GM19438 (cell line): Measurements from ENCODE around the gene SPIRE1.
"Not testable (repeated sequence)": the region's sequence is repeated elsewhere in the genome, so short reads cannot be mapped to it uniquely, and the experiment has no call there.

Source experiments
- ATAC-seq: cut with Tn5 transposase; IDR thresholded peaks from one replicate; pipeline ENCODE4 v1.9.1; 2021; ENCODE audit warnings: low read depth; ENCODE audit not compliant: unreplicated experiment

Gene SPIRE1

GRCh38 chr18:12497839-12498238, 160.1 kb downstream of the SPIRE1 start:
- ATAC-seq = no peak

DNA sequence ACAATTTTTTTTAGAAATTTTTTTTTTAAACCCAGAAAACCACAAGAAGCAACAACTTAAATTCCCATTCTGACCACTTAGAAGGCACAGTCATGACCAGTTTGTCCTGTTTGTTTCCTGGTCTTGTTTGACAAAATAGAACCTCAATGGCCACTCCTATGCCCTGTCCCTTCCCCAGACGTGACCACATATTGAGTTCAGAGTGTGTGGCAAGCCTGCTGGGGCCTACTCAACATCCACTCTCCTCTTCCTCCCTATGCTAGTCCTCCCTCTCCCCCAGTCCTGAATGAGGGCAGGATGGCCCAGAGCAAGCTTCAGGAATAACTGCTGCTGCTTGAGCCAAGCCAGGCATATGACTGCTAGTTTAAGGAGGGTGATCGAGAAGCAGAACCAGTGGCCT, 160.6 kb downstream of the SPIRE1 start:
- no peak for ATAC-seq

DNA sequence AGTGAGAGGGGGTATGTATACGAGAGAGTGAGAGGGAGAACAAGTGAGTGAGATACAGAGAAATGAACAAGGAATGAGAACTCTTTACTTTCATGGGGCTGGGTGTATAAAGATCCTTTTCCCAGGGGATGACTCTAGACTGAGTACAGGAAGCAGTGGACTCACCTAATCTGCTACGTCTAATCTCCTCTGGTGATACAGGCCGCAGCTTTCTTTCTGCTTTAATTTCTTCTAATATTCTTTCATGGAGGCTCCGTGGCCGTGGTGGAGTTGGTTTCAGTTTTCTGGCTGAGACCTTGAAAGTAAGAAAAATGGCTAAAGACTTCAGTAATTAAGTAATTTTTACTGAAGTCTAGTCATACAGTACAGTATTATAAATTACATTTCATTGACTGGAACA, 165.0 kb downstream of the SPIRE1 start:
- no peak for ATAC-seq

DNA sequence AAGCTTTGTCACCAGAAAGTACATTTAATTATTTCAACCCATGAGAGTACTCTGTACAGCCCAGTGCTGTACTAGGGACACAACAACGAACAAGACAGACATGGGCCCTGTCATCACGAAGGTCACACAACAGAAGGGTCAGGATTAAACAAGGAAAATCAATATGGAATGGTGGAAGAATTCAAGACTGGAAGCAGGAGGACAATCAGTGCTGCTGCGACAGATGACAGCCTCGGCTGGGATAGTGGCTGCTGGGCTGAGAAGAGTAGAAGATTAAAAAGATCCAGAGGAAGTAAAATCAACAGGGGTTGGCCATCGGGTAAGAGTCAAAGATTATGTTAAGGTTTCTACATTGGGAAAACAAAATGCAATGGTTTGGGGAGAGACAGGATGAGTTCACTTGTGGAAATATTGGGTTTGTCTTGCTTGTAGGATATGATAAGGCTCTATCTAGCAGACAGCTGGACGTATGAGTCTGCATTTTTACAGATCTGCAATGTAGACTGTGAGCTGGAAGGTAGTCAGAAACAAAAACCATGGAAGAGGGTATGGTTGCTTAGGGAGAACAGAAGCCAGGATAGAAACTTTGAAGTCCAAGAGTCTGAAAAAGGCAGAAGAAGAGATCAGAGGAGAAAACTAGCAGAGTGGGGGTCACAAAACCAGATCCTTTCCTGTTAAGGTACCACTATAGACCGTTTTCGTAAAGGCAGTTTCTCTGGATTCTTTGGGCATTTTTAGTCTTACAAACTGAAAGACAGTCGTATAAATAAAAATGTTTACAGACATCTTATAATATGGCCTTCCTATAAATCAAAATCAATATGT, 166.1 kb downstream of the SPIRE1 start:
- no peak for ATAC-seq

GRCh38 chr18:12485479-12486105, 172.3 kb downstream of the SPIRE1 start:
- no peak for ATAC-seq

DNA sequence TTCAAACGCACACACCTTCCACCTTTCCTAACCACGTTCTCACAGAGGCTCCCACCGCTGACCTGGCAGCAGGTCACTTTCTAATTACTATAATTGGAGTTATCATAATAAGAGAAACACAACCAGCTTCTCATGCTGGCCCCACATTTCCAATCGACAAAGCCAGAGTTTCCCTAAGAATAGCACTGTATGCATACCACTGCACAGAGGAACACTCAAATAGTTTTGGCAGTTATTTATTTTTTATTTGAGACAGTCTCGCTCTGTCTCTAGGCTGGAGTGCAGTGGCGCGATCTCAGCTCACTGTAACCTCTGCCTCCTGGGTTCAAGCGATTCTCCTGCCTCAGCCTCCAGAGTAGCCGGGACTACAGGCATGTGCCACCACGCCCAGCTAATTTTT, 176.0 kb downstream of the SPIRE1 start:
- not testable (repeated sequence) for ATAC-seq

GRCh38 chr18:12479982-12480381, 177.9 kb downstream of the SPIRE1 start:
- ATAC-seq = no peak

- ATAC-seq = no peak
These were observed 178.4 kb downstream of the SPIRE1 start for GRCh38 chr18:12479536-12479935.

DNA sequence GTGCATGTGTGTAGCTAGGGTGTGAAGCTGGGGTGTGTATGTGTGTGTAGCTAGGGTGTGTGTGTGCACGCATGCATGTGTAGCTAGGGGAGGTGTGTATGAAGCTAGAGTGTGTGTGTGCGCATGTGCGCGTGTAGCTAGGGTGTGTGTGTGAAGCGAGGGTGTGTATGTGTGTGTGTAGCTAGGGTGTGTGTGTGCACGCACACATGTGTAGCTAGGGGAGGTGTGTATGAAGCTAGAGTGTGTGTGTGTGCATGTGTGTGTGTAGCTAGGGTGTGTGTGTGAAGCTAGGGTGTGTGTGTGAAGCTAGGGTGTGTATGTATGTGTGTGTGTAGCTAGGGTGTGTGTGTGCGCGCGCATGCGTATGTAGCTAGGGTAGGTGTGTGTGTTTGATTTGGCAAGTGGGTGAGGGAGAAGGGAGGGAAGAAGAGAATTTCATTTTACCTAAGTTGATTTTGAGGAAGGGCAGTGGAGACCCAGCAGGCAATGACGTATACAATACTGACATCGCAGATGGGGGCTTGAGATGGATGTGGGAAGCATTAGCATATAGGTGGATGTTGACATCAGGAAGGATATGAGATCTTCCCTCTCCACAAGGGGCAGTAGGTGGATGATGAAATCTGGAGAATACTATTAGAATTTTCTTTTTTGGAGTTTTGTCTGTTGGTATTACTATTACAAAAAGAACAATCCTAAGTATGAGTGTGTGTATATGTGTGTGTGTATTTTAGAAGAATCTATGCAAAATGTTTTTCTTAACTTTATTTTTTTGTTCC, 179.4 kb downstream of the SPIRE1 start:
- no peak for ATAC-seq

DNA sequence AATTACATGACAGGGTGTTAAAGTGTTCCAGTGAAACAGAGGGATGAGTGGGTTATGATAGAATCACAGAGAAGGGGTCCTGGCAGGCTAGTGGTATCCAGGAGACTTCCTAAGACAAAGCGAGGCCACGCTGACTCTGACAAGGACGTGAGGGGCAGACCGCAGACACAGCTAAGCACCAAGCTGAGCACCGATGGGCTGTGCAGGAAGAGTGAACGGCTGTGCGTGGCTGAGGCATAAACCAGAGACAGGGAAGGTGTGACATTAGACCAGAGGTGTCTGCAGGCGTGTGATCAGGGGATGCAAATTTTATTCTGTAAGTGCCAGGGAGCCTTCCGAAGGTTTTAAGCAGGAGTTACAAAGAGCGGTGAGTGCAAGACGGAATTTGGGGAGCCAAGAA, 180.3 kb downstream of the SPIRE1 start:
- no peak for ATAC-seq

GRCh38 chr18:12476955-12477354, 181.0 kb downstream of the SPIRE1 start:
- ATAC-seq = no peak

GRCh38 chr18:12474876-12475275, 183.0 kb downstream of the SPIRE1 start:
- no peak for ATAC-seq

DNA sequence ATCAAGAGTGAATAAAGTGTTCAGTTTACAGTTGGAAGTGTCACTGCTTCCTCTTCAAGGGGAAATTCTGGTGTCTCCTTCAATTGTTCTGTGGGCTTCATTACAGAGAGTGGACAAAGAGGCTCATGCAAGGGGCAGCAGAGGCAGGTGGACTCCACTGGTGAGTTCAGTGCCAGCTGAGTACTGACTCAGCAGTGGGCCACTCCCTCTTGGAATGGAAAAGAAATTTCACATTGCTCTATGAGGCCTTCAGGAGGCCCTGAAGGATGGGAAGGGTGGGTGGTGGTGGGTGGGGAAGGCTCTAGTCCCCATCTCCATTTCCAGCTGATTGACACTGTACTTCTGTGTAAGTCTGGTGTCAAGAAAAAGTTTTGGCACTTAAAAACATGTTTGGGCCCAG, 183.8 kb downstream of the SPIRE1 start:
- no peak for ATAC-seq

DNA sequence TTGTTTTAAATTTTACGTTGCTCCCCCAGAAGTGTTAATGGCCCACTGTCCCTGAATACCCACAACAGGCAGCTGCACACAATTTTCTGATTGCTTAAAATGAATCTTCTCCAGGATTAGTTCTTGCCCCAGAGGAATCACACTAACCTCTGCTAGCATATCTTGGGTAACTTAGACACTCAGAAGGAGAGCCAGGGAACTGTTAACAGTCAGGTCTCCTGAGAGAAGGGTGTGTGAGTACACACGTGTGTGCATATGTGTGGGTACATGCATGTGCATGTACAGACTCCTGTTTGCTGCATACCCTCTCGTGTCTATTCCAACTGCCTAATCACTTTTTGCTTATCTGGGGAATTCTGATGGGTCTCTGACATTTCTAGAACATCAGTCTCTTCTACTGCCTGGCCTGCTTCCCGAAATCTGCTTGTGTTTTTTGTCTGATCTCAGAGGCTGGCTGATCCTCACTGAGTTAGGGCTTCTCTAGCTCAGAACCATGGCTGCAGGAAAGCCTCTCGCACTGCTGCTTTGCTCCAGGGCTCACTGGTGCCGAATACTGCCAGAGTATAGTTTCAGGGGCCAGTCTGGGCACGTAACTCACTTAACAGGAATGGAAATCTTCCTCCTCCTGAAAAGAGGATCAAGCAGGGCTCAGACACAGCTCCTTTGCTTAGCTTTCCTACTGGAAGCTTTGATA, 187.4 kb downstream of the SPIRE1 start:
- no peak for ATAC-seq

GRCh38 chr18:12468445-12468844, 189.5 kb downstream of the SPIRE1 start:
- ATAC-seq = no peak

DNA sequence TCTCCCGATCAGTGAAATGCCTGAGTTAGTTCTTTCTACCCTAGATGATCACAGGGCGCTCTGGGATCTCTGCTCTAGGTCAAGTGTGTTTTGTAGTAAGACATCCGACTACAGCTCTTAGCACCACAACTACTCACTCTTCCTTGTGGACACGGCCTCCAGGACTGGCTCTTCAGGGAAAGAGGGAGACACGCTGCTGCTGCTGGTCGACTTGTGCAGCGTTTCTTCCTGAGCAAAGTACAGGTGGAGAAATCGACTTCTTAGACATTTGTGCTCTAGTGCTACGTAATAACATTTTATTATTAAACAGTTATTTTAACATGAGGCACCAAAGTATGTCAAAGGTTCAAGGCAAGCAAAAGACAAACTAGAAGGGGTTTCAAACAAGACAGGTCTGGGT, 193.2 kb downstream of the SPIRE1 start:
- no peak for ATAC-seq

DNA sequence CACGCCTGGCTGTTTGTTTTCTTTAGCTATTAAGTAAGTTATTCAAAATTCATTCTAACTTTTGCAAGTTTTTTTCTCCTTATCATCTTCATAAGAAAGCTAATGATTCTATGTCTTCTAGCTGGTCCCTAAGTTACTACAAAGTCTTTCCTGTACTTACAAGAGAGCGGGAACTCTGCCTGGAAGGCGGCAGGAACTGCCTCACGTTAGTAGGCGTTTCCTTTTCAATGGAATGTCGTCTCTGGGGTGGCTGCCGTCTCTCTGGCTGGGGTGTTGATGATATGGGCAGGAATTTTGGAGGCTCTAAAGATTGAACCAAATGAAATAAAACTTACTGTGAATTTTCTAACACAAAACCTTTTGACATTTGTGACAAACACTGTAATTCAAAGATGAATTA, 194.7 kb downstream of the SPIRE1 start:
- ATAC-seq = no peak

DNA sequence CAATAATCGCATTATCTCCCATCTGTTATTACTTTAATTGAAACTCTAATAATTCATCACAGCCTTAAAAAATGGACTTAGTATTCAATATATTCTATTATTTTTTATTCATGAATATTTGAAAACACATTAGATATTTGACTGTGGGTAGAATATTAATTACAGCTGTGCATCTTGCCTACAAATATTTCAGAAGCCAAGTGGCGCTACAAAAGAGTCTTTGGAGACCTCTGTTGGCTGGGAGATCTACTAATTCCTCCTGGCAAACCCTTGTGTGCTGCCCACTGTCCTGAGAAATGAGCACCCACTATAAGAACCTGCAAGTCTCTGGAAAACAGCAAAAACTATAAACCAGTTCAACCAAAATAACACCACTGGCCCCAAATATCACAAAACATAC, 195.7 kb downstream of the SPIRE1 start:
- no peak for ATAC-seq

- no peak for ATAC-seq
These were observed 196.6 kb downstream of the SPIRE1 start for GRCh38 chr18:12461326-12461725.

GRCh38 chr18:12460874-12461273, 197.0 kb downstream of the SPIRE1 start:
- no peak for ATAC-seq

GRCh38 chr18:12458771-12459170, 199.1 kb downstream of the SPIRE1 start:
- ATAC-seq = no peak
